ENCODE measurements around the gene R3HCC1L.

DNA sequence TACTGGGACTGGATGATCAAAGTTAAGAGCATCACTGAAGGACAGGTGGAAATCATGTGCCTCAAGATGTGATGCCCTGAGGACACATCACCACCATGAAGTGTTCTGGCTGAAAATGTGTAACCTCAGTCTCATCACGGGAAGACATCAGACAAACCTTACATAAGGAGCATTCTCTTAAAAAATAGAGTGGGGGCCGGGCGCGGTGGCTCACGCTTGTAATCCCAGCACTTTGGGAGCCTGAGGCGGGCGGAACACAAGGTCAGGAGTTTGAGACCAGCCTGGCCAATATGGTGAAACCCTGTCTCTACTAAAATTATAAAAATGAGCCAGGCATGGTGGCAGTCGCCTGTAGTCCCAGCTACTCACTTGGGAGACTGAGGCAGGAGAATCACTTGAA, 67.9 kb downstream of the R3HCC1L start:
- TF ChIP-seq POLR2AphosphoS5 (IDR thresholded peaks at IDR 0.05; ENCODE audit: low read depth, low read length) (no peak), POLR2A (IDR thresholded peaks at IDR 0.05; ENCODE audit: low read depth, low read length) (no peak), TAF1 (IDR thresholded peaks at IDR 0.05; ENCODE audit: borderline replicate concordance, low read depth, low read length) (no peak)
